ENCODE data around the gene PCSK4.

GRCh38 chr19:1523412-1524286, 33.5 kb upstream of the PCSK4 start, which contains the start of gene PLK5:
- TF ChIP-seq EZH2phosphoT487 (IDR thresholded peaks at IDR 0.05; ENCODE audit: borderline replicate concordance, low read length) (no peak), CTCF (conservative IDR thresholded peaks at IDR 0.05; ENCODE audit: low read depth, low read length) (no peak), EZH2 (IDR thresholded peaks at IDR 0.05; ENCODE audit: low read length, unreplicated experiment) (no peak)
